ENCODE data around the gene ACTRT2.

DNA sequence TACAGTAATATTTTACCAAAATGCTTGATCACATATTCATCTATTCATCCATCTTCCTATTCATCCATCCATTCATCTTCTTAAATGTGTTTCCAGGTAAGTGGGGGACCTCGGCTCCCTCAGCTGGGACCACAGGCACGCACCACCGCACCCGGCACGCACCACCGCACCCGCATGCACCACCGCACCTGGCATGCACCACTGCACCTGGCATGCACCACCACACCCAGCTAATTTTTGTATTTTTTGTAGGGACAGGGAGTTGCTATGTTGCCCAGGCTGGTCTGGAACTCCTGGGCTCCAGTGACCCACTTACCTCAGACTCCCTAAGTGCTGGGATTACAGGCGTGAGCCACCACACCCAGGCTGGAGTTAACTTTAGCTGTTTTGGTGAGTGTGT lies 21.2 kb downstream of the ACTRT2 start:
- TF ChIP-seq, protein P1, sequence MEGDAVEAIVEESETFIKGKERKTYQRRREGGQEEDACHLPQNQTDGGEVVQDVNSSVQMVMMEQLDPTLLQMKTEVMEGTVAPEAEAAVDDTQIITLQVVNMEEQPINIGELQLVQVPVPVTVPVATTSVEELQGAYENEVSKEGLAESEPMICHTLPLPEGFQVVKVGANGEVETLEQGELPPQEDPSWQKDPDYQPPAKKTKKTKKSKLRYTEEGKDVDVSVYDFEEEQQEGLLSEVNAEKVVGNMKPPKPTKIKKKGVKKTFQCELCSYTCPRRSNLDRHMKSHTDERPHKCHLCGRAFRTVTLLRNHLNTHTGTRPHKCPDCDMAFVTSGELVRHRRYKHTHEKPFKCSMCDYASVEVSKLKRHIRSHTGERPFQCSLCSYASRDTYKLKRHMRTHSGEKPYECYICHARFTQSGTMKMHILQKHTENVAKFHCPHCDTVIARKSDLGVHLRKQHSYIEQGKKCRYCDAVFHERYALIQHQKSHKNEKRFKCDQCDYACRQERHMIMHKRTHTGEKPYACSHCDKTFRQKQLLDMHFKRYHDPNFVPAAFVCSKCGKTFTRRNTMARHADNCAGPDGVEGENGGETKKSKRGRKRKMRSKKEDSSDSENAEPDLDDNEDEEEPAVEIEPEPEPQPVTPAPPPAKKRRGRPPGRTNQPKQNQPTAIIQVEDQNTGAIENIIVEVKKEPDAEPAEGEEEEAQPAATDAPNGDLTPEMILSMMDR (IDR thresholded peaks at IDR 0.05) = no peak
- no peak for TF ChIP-seq POLR2AphosphoS5 (IDR thresholded peaks at IDR 0.05)
